Left ventricle myocardium superior (tissue), 1 donor: Measurements from ENCODE around the gene SMIM30. TPM values are rescaled to one million over a fixed set of nuclear protein-coding genes. Genes with fewer than 3 reads are reported as not detected.
"Not testable (repeated sequence)": the region's sequence is repeated elsewhere in the genome, so short reads cannot be mapped to it uniquely, and the experiment has no call there.

Source experiments
- ATAC-seq: fragments of 200-7000 bp; cut with Tn5 transposase; one replicate; pipeline ENCODE4 v1.9.1; 2020; ENCODE audit warnings: mild to moderate bottlenecking, moderate library complexity
- DNase-seq: peaks from one replicate; pipeline ENCODE4 v3.0.0-alpha.2; 2020
- intact Hi-C: fragments of 100-400 bp; cut with micrococcal nuclease; formaldehyde crosslinking; loops from one replicate; pipeline ENCODE4 v1.11.0; 2022
- total RNA-seq: library from RNA; stranded (reverse); fragmentation: NEBNext Ultra II Directional; extraction: Animal tissue kit (Norgen Biotek cat#: 25700); gene quantifications from one replicate; pipeline ENCODE4 v1.2.1, GENCODE V29; 2021
- donor health status: DM: no; HTN: yes; CAD: no; lungs with severe emphysema.

Gene SMIM30
- total RNA-seq, 1 donor from 2014 or later, result 114 TPM

DNA sequence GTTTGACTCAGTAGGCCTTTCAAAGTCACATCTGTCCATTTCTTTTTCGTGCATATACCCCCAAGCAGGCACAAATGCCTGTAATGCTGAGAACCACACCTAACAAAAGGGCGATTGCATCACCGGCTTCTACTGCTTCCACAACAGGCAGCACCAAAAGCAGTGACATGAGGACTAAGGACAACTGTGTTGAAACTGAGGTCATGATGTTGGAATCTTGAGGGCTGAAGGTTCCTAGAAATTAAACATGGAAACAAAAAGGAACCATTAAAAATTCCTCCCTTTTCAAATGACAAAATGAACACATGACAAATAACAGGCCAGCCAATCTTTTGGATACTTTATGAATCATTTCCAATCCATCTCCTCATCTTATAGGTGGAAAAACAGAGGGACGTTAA is 980 bp downstream of the SMIM30 start:
- intact Hi-C loops, DNase-seq: not testable (repeated sequence)
- peak; percentile 55 for ATAC-seq

GRCh38 chr7:113113912-113114311 is 4.4 kb downstream of the SMIM30 start:
- no peak for ATAC-seq
- DNase-seq, result no peak
- intact Hi-C loops, result no loop called here

GRCh38 chr7:113109718-113110117 is 8.6 kb downstream of the SMIM30 start:
- ATAC-seq (no peak), DNase-seq (no peak)
- intact Hi-C loops, result no loop called here

GRCh38 chr7:113100121-113100603 is 18.2 kb downstream of the SMIM30 start:
- intact Hi-C loops, result no loop called here
- ATAC-seq, result peak; percentile 94
- peak; percentile 47 for DNase-seq

GRCh38 chr7:113099284-113099919 is 19.0 kb downstream of the SMIM30 start:
- intact Hi-C loops, result no loop called here
- no peak for DNase-seq
- ATAC-seq, result peak; percentile 45

- ATAC-seq (no peak), DNase-seq (no peak)
- intact Hi-C loops, result no loop called here
Measured at GRCh38 chr7:113094517-113095249, 23.7 kb downstream of the SMIM30 start.

DNA sequence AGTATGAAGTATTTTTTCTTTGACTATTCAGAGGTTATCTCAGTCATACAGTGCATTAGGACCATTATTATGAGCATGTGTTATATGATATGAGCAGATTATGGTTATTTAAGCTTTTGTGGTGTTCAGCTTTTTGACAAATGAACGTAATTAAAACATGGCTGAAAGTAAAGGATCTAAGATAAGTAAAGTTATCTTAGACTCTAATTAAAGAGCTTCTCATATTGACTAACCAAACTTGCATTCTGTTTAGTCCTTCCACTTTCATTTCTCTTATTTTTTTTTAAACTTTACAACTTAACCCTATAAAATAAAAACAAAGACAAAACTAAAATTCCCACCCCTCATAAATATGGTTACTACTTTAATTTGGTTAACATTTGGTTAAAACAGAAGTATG is 24.8 kb downstream of the SMIM30 start:
- intact Hi-C loops, result no loop called here
- DNase-seq (no peak), ATAC-seq (no peak)

DNA sequence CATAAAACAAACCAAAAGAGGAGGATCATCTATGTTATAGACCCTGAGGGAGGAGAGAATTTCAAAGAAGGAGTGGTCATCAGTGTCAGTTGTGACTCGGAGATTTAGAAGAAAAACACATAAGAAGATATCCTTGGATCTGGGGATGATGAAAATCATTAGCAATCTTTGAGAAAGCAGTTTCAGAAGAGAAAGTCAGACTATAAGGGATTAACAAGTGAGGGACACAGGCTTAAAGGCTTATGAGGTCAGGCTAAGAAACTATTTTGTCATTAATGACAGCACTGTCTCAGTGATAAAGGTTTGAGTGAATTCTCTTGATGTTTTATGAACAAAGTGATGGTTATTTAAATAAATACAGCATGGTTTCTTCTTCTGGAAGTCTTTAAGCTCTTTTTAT is 25.6 kb downstream of the SMIM30 start:
- intact Hi-C loops, result no loop called here
- no peak for ATAC-seq
- DNase-seq, result no peak

- ATAC-seq (peak; percentile 67), DNase-seq (no peak)
- intact Hi-C loops, result no loop called here
Measured at GRCh38 chr7:113087071-113087998, 31.0 kb downstream of the SMIM30 start.

- ATAC-seq (peak; percentile 97), DNase-seq (peak; percentile 78)
- intact Hi-C loops, result no loop called here
Measured at GRCh38 chr7:113086431-113086888, 31.9 kb downstream of the SMIM30 start, which contains the start of gene GPR85. Gene GPR85, minus strand, starts transcription at chr7:113086827. Its CDS starts 2,106 bp downstream, at chr7:113084721.

DNA sequence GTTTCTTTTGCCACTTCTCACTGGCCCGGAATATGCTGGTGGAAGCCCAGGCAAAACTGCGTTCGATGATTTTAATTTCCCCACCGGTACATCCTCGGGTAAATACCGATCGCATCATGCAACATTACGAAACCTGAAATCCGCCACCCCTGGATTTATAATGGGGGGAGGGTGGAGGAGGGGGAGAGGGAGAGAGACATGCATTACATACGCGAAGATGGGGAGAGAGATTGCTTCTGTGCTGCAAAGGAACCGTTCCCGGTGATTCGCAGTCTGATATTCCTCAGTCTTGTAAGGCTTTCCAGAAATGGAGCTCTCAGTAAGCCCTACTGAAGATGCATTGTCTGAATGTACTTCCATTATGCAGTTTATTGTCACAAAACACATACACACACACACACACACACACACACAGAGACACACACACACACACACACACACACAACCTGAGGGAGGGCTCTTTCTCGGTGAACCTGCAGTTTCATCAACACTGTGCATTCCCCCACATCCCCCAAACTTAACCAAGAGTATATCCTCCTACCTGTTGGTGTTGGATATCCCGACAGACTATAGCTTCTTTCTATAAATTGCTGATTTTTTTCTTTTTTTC is 32.5 kb downstream of the SMIM30 start:
- DNase-seq, result no peak
- ATAC-seq, result peak; percentile 19
- intact Hi-C loops, result no loop called here

DNA sequence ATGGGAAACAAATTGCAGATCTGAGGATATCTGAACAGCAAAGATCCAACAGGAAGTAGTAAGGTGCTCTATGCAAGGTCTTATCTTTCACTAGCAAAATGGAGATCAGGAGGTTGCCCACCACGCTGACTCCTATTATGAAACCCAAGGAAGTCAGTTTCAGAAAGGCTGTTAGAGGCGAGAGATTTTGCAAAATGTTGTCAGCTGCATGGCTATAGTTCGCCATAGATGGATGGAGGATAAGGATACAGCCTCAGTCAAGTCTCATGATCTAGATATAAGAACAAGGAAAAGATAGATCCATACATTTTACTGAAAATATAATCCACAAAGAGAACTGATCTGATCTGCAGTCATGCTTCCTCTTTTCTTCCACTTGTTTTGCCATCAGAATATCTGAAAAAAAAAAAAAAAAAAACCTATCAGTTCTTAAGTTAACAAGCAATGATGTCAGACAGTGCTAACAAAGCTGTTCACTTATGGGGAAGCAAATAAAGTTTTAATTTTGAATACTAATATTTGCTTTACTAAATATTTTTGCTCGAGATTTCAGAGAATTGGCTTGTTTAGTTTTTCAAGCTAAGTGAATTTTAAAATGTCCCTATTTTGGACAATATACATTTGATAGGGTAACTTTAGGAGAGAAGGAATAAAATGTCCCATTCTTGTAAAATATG is 33.7 kb downstream of the SMIM30 start:
- intact Hi-C loops, result no loop called here
- no peak for DNase-seq
- ATAC-seq, result no peak

GRCh38 chr7:113083816-113084495 is 34.4 kb downstream of the SMIM30 start:
- no peak for ATAC-seq
- DNase-seq, result no peak
- intact Hi-C loops, result no loop called here

GRCh38 chr7:113083132-113083815 is 35.1 kb downstream of the SMIM30 start:
- intact Hi-C loops, result no loop called here
- no peak for ATAC-seq
- no peak for DNase-seq

DNA sequence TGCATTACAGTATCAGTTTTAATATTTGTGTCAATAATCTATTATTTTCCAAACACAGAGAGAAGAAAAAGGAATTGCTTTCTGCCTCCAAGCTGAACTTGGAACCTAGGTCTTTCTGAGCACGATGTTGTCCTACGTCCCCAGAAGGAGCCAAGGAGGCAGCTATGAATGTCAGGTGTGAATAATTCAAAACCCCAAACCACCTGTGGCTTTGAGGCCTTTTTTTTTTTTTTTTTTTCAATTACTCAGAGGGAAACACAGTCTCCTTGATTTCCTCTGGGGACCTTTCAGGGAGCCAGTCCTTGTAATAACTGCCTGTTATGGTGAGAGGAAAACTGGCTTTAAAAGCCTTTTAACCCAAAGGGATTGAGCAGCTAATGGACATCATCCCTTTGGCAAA is 40.0 kb downstream of the SMIM30 start:
- DNase-seq (no peak), ATAC-seq (no peak)
- intact Hi-C loops, result no loop called here

- no peak for ATAC-seq
Measured at GRCh38 chr7:113076703-113077102, 41.7 kb downstream of the SMIM30 start.

GRCh38 chr7:113071465-113071864 is 46.9 kb downstream of the SMIM30 start:
- no peak for ATAC-seq
- intact Hi-C loops, result no loop called here
- DNase-seq, result no peak

More at GRCh38 chr7:113076703-113077102, 41.7 kb downstream of the SMIM30 start:
- no peak for DNase-seq
- intact Hi-C loops, result no loop called here
